PC-9 (cell line): ENCODE results near the gene ABCC12.

ENCODE experiments used
- EZH2 ChIP-seq: fragments of 200-600 bp; sonication (generic); IDR thresholded peaks from 2 replicates; pipeline ENCODE4 v1.8.0; 2017; ENCODE audit warnings: antibody characterized with exemption, low read depth
- TF ChIP-seq, protein P1 (sequence below): fragments of 200-600 bp; sonication (generic); conservative IDR thresholded peaks from 2 replicates; pipeline ENCODE4 v1.6.1; 2017; ENCODE audit warnings: mixed run types, antibody characterized with exemption, mild to moderate bottlenecking, moderate library complexity

DNA sequence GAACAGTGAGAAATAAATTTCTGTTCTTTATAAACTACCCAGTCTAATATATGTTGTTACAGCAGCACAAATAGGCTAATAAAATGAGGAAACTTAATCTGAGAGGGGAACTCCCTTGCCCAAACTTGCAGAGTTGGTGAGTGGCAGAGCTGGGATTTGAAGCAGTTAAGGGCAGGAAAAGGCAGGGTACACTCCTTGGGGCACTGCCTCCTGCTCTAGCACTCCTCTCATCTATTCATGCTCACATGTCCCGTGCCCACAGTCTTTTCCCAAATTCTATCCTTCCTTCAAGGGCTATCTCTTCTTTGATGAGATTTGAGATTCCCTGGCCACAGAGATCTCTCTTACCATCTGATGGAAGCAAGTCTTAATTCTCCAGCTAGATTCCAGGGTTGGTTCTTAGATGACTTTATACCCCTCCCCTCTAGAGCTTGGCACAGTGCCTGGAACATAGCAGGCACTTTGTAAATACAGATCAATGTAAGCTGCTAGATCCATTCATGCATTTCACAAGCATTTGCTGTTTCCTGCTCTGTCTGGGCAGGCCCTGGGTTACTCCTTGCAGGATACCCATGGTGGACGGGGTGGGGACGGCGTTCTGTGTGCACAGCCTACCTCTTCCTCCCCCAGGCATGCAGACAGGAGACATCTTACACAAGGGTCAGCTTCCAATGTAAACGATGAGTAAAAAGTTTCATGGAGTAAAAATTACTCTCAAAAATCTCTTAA is 39.2 kb upstream of the ABCC12 start:
- TF ChIP-seq, protein P1, sequence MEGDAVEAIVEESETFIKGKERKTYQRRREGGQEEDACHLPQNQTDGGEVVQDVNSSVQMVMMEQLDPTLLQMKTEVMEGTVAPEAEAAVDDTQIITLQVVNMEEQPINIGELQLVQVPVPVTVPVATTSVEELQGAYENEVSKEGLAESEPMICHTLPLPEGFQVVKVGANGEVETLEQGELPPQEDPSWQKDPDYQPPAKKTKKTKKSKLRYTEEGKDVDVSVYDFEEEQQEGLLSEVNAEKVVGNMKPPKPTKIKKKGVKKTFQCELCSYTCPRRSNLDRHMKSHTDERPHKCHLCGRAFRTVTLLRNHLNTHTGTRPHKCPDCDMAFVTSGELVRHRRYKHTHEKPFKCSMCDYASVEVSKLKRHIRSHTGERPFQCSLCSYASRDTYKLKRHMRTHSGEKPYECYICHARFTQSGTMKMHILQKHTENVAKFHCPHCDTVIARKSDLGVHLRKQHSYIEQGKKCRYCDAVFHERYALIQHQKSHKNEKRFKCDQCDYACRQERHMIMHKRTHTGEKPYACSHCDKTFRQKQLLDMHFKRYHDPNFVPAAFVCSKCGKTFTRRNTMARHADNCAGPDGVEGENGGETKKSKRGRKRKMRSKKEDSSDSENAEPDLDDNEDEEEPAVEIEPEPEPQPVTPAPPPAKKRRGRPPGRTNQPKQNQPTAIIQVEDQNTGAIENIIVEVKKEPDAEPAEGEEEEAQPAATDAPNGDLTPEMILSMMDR: no peak
- TF ChIP-seq EZH2: no peak
